HepG2 (cell line): ENCODE data around the gene PTGR1. TPM values are rescaled to one million over a fixed set of nuclear protein-coding genes. Genes with fewer than 3 reads are reported as not detected.

Experiments used
- BHLHE40 ChIP-seq: IDR thresholded peaks from 2 replicates; pipeline ENCODE4 v1.6.1; 2011; ENCODE audit warnings: low read length, improper control_type of control experiment
- CSRNP1 ChIP-seq: sonication (generic); formaldehyde crosslinking; IDR thresholded peaks from 2 replicates; pipeline ENCODE4 v1.8.1; 2023; ENCODE audit warnings: mild to moderate bottlenecking, missing genetic modification reagents
- HNRNPL ChIP-seq: fragments of 200-400 bp; formaldehyde crosslinking; IDR thresholded peaks from 2 replicates; pipeline ENCODE4 v1.6.1; 2017; ENCODE audit warnings: mild to moderate bottlenecking, low read depth, low read length
- LRRFIP1 ChIP-seq: sonication (generic); formaldehyde crosslinking; conservative IDR thresholded peaks from 2 replicates; pipeline ENCODE4 v1.4.0; 2020; ENCODE audit warnings: missing genetic modification reagents
- MXD4 ChIP-seq: IDR thresholded peaks from 2 replicates; pipeline ENCODE4 v1.6.1; 2016; ENCODE audit warnings: mild to moderate bottlenecking, missing biosample characterization, missing genetic modification reagents
- TSC22D2 ChIP-seq: sonication (generic); formaldehyde crosslinking; IDR thresholded peaks from 2 replicates; pipeline ENCODE4 v1.5.1; 2020; ENCODE audit warnings: missing genetic modification reagents, mild to moderate bottlenecking, borderline replicate concordance
- ZBTB40 ChIP-seq, 2 experiments: fragments of 450-650 bp in 1 of 2; sonication (generic) in 1 of 2; formaldehyde crosslinking in 1 of 2; IDR thresholded peaks; 2 replicates each; pipeline versions ENCODE4 v1.6.1 to v1.8.0; 2016 to 2022; ENCODE audit warnings: antibody characterized with exemption in 1 of 2, mild to moderate bottlenecking in 1 of 2, missing genetic modification reagents in 1 of 2
- ZFX ChIP-seq: sonication (generic); formaldehyde crosslinking; IDR thresholded peaks from 2 replicates; pipeline ENCODE4 v1.4.0; 2020; ENCODE audit warnings: mild to moderate bottlenecking, low read depth, missing genetic modification reagents, moderate library complexity
- ZFYVE20 ChIP-seq: sonication (generic); formaldehyde crosslinking; IDR thresholded peaks from 2 replicates; pipeline ENCODE4 v1.8.0; 2023; ENCODE audit warnings: low read depth, mild to moderate bottlenecking, moderate library complexity, missing genetic modification reagents, borderline replicate concordance
- ZNF362 ChIP-seq: sonication (generic); formaldehyde crosslinking; IDR thresholded peaks from 2 replicates; pipeline ENCODE4 v1.4.0; 2020; ENCODE audit warnings: missing genetic modification reagents, mild to moderate bottlenecking, borderline replicate concordance
- ZNF543 ChIP-seq: sonication (generic); formaldehyde crosslinking; IDR thresholded peaks from 2 replicates; pipeline ENCODE4 v1.4.0; 2020; ENCODE audit warnings: mild to moderate bottlenecking, missing genetic modification reagents
- polyA plus RNA-seq, 8 experiments: library from polyadenylated mRNA; depleted of rRNA in 3 of 8; stranded (reverse) in 7 of 8; unstranded in 1 of 8; fragments of >200 nt; fragmentation: Illumina TruSeq in 4 of 8; extraction: Trizol in 4 of 8; gene quantifications; 2 replicates each; pipeline versions ENCODE4 v1.2.1 to v1.2.3, GENCODE V29; 2011 to 2016; ENCODE audit warnings: low read depth in 4 of 8, missing spikeins in 1 of 8, mixed read lengths in 1 of 8; ENCODE audit not compliant: insufficient read depth in 1 of 8
- total RNA-seq, 5 experiments: library from RNA; depleted of rRNA; stranded (reverse); fragments of >200 nt; fragmentation: Illumina TruSeq; extraction: Trizol; gene quantifications; 2 replicates each; pipeline ENCODE4 v1.2.3, GENCODE V29; 2016; ENCODE audit warnings: low read depth in 1 of 5

Gene PTGR1
- total and polyA plus RNA-seq, 2 of the 13 experiments (the other 11 are each of a cell fraction or from before 2014, with no cell fraction given) = 6.0 to 15.8 TPM

GRCh38 chr9:111631214-111631971 is 31.9 kb upstream of the PTGR1 start, which contains the start of gene DNAJC25 (continued):
- TF ChIP-seq ZBTB40 (IDR thresholded peaks at IDR 0.05) = peak; percentile 91
- 0 out of 2 replicates have a peak, but pooled peaks have one; percentile 60 for TF ChIP-seq ZBTB40 (CRISPR knock-in tag; IDR thresholded peaks at IDR 0.05)
- TF ChIP-seq ZNF543 (CRISPR knock-in tag) = 0 out of 2 replicates have a peak, but pooled peaks have one; percentile 13
- TF ChIP-seq HNRNPL = no peak
- TF ChIP-seq ZNF362 (CRISPR knock-in tag) = no peak
- TF ChIP-seq BHLHE40 = 0 out of 2 replicates have a peak, but pooled peaks have one; percentile 4
- TF ChIP-seq LRRFIP1 = no peak; the same call in 1 of the 2 replicates
- no peak; the same call in 1 of the 2 replicates for TF ChIP-seq TSC22D2
- TF ChIP-seq ZFX (CRISPR knock-in tag) = peak; percentile 96
- peak; percentile 16; the same call in 1 of the 2 replicates for TF ChIP-seq MXD4
- no peak for TF ChIP-seq ZFYVE20
- TF ChIP-seq CSRNP1 = no peak
